HUES48 (cell line): ENCODE results near the gene G0S2.

ENCODE experiments used
- H3K27ac ChIP-seq: one replicate; pipeline ENCODE4 v1.7.0; 2013; ENCODE audit warnings: low read depth, low read length, inconsistent platforms
- H3K27me3 ChIP-seq: 2 replicates; pipeline ENCODE4 v1.6.1; 2013; ENCODE audit warnings: mild to moderate bottlenecking, low read length; ENCODE audit not compliant: control insufficient read depth, insufficient read depth
- H3K36me3 ChIP-seq: 2 replicates; pipeline ENCODE4 v1.6.1; 2013; ENCODE audit warnings: low read length; ENCODE audit not compliant: control insufficient read depth, insufficient read depth
- H3K4me1 ChIP-seq: 2 replicates; pipeline ENCODE4 v1.6.1; 2013; ENCODE audit warnings: mild to moderate bottlenecking, low read length; ENCODE audit not compliant: control insufficient read depth, insufficient read depth
- H3K4me3 ChIP-seq: 2 replicates; pipeline ENCODE4 v1.5.1; 2013; ENCODE audit warnings: mild to moderate bottlenecking, low read depth, low read length
- H3K9ac ChIP-seq: 2 replicates; pipeline ENCODE4 v1.6.1; 2013; ENCODE audit warnings: mild to moderate bottlenecking, low read depth, low read length, moderate library complexity
- H3K9me3 ChIP-seq: 2 replicates; pipeline ENCODE4 v1.6.1; 2013; ENCODE audit warnings: low read length; ENCODE audit not compliant: control insufficient read depth, insufficient read depth

G0S2 gene

DNA sequence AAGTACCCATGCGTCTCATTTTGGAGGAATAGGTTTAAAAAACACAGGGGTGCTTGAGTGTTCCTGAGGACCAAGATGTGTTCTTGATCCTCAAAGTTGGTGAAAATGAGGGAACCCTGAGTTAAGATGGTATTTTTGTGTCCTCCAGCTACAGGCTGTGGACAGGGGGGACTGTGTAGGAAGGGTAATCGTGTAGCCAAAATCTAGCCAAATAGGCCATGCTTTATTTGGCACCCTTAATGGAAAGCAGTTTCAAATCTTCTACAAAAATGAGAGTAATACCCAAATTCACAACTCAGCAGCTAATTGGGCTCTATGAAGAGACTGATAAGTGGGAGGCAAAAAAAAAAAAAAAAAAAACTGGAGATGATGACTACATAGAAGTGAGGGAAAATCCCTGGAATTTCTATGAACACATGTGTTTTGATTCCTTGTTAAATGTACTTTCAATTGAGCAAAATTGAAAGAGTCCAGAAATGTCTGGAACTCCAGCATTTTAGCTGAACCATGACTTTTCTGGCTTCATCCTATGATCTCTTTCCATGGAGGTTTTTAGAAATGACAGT, 29.9 kb downstream of the G0S2 start:
- Histone ChIP-seq H3K4me3 (no peak overlapping the region), H3K27ac (no peak overlapping the region), H3K27me3 (no peaks in the 10 kb centered on the region)

DNA sequence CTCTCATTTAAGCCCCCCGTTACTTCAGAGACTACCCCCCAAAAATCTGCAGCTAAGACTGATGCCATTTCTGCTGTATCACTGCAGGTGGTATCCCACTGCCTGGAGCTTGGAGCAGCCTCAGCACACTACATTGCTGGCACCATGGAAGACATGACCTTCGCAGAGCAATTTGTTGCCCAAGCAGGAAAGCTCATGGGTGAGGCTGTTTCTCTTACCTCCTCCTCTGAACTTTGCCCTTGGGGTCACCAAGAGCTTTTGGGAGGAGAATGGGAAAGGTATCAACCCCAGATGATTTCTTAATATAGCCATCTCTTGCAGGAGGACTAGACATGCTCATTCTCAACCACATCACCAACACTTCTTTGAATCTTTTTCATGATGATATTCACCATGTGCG, 31.4 kb downstream of the G0S2 start:
- no peak overlapping the region for H3K4me3 ChIP-seq
- H3K27me3 ChIP-seq = no peaks in the 10 kb centered on the region
- no peaks in the 10 kb centered on the region for H3K36me3 ChIP-seq
- no peak overlapping the region for H3K9ac ChIP-seq
- H3K27ac ChIP-seq = no peak overlapping the region
- no peaks in the 10 kb centered on the region; the same call in 1 of the 2 replicates for H3K4me1 ChIP-seq
- H3K9me3 ChIP-seq = no peaks in the 10 kb centered on the region

More for the DNA sequence above, 29.9 kb downstream of the G0S2 start:
- no peak overlapping the region for H3K9ac ChIP-seq
- no peaks in the 10 kb centered on the region; the same call in 1 of the 2 replicates for H3K4me1 ChIP-seq
- no peaks in the 10 kb centered on the region for H3K9me3 ChIP-seq
- H3K36me3 ChIP-seq = no peaks in the 10 kb centered on the region

DNA sequence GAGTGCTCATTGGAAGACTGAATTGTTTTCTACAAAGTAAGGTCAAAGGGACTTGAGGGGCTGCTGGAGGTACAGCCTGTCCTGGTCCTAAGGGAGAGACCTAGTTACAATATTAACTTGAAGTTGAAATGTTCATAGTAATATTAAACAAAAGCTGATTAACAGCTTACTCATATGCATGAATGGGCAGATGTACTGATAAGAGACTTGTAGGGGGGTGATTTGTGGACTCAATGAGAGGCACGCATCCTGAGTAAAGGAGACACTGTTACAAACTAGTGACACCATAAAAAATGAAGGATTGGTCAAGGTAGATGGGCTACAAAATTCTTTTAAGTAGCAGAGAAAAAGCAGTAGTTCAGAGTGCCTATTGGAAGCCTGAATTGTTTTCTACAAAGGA, 32.1 kb downstream of the G0S2 start:
- H3K9me3 ChIP-seq = no peaks in the 10 kb centered on the region
- no peak overlapping the region for H3K4me3 ChIP-seq
- no peaks in the 10 kb centered on the region; the same call in 1 of the 2 replicates for H3K4me1 ChIP-seq
- H3K27me3 ChIP-seq = no peaks in the 10 kb centered on the region
- H3K9ac ChIP-seq = no peak overlapping the region
- no peaks in the 10 kb centered on the region for H3K36me3 ChIP-seq
- no peak overlapping the region for H3K27ac ChIP-seq

DNA sequence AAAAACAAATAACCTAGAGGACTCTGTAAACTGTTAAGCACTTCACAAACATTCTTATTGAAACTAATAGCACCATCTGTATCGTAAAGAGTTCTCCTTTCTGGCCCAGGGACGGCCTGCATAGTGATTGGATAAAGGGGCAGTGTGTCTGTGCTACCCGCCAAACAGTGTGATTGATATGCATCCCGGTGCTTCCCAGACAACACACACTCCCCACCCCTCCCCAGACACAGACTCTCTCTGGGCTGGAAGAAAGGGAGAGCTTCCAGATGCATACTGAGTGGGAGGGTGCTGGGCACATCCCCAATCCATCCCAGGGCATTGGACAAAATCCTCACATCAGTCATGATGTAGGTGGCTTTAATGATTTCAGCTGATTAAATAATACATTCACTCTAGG, 33.1 kb downstream of the G0S2 start:
- Histone ChIP-seq H3K27me3 (no peaks in the 10 kb centered on the region), H3K4me1 (no peaks in the 10 kb centered on the region; the same call in 1 of the 2 replicates), H3K36me3 (no peaks in the 10 kb centered on the region), H3K9ac (no peak overlapping the region), H3K4me3 (no peak overlapping the region), H3K9me3 (no peaks in the 10 kb centered on the region), H3K27ac (no peak overlapping the region)

DNA sequence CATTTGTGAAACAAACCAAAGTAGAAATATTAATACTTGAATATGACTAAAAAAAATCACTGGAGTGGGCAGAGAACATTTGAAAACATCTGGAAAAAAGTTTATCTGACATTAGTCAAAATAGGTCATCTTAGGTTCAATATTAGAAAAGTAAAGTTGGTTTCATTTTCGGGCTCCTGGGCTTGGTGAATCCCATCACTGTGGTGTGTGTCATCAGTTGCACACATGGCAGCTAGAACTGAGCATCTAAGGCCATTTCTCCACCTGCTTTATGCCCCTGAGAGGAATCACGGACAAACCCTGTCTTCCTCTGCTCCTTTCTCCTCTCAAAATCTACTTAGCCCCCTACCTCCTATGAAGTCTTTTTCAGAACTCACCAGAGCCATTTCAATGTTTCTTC, 34.9 kb downstream of the G0S2 start:
- Histone ChIP-seq H3K9me3 (no peaks in the 10 kb centered on the region), H3K27ac (no peak overlapping the region), H3K4me1 (no peaks in the 10 kb centered on the region), H3K9ac (no peak overlapping the region), H3K4me3 (no peak overlapping the region), H3K36me3 (no peaks in the 10 kb centered on the region), H3K27me3 (no peaks in the 10 kb centered on the region)

DNA sequence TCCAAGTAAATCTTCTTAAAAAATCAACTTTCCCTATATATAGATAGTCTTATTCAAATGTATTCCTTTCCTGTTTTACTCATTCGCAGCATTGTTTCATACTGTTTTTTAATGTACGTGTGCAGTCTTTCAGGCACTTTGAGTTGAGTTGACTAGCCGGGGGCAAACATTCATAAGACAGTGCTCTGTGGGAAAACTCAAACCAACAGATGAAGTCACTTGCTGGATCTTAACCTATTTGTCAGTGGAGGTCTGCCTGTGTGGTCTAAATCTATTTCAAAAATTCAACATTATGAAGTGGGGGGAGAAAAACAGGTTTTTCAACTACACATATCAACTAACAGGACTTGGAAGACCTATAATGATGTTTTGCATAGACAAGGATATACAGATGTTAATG, 35.6 kb downstream of the G0S2 start:
- no peak overlapping the region for H3K27ac ChIP-seq
- no peaks in the 10 kb centered on the region for H3K36me3 ChIP-seq
- H3K27me3 ChIP-seq = no peaks in the 10 kb centered on the region
- H3K9me3 ChIP-seq = no peaks in the 10 kb centered on the region
- H3K9ac ChIP-seq = no peak overlapping the region
- H3K4me1 ChIP-seq = no peaks in the 10 kb centered on the region
- H3K4me3 ChIP-seq = no peak overlapping the region

DNA sequence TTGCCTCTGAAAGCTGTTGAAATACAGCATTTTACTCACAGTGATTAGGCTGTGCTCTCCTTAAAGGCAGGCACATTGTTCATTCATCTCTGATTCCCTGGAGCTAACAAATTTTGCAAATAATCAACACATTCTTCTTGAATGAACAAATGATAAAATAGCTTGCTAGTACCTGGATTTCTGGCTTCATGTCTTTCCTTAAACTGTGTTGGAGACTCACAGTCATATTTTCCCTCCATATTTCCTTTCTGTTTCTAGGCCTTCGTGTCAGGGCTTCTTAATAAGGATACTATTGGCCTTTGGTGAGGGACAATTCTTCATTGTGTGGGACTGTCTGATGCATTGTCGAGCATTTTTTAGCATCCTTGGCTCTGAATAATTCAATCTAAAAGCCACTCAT, 39.1 kb downstream of the G0S2 start:
- Histone ChIP-seq H3K4me3 (no peak overlapping the region), H3K9me3 (no peaks in the 10 kb centered on the region), H3K9ac (no peak overlapping the region), H3K27ac (no peak overlapping the region), H3K4me1 (no peaks in the 10 kb centered on the region), H3K36me3 (no peaks in the 10 kb centered on the region), H3K27me3 (no peaks in the 10 kb centered on the region)

DNA sequence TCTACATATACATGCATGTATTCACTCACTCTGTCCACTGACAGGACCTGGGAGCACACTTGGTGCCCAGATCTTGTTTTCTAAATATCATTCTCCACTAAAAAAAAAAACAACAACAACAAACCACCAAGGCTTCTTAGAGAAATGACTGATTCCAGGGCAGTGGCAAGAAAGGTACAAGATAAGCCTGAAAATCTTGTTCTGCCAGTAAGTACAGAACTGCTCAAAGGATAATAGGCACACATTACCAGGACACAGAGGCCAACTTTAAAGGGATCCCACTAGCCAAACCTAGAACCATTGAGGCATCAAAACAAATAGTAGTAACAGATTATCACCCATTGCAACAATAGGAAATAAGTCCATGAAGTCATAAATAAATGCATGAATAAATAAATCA, 40.1 kb downstream of the G0S2 start:
- no peaks in the 10 kb centered on the region for H3K9me3 ChIP-seq
- H3K27me3 ChIP-seq = no peaks in the 10 kb centered on the region
- H3K4me1 ChIP-seq = no peaks in the 10 kb centered on the region
- no peak overlapping the region for H3K27ac ChIP-seq
- H3K4me3 ChIP-seq = no peak overlapping the region
- H3K9ac ChIP-seq = no peak overlapping the region
- no peaks in the 10 kb centered on the region for H3K36me3 ChIP-seq

DNA sequence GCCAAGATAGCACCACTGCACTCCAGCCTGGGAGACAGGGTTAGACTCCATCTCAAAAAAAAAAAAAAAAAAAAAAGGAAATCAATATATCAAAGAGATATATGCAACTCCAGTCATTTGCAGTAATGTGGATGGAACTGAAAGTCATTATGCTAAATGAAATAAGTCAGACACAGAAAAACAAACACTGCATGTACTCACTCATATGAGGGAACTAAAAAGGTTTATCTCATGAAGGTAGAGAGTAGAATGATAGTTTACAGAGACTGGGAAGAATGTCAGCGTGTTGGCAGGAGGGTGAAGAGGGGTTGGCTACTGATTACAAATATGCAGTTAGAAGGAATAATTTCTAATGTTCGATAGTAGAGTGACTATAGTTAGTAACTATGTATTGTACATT, 42.6 kb downstream of the G0S2 start:
- H3K36me3 ChIP-seq = no peaks in the 10 kb centered on the region
- H3K27me3 ChIP-seq = no peaks in the 10 kb centered on the region; the same call in 1 of the 2 replicates
- no peak overlapping the region for H3K9ac ChIP-seq
- no peak overlapping the region for H3K4me3 ChIP-seq
- H3K4me1 ChIP-seq = no peaks in the 10 kb centered on the region
- no peak overlapping the region for H3K27ac ChIP-seq
- no peaks in the 10 kb centered on the region for H3K9me3 ChIP-seq

DNA sequence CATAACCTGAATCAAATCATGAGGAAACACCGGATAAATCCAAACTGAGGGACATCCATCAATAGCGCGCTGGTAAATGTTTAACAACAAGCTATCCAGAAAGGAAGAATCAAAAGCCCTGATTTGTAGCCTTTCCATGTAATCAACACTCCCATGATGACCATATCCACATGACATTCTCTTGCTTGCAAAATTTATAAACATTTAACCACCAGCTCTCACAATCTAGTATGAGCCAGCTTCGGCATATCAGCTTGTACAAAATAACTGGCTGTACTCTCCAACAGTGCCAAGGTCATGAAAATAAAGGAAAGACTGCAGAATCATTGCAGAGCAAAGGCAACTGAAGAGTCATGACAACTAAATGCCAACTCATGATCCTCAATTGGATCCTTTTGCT, 45.1 kb downstream of the G0S2 start:
- Histone ChIP-seq H3K27ac (no peak overlapping the region), H3K9me3 (no peaks in the 10 kb centered on the region), H3K4me1 (no peaks in the 10 kb centered on the region), H3K36me3 (no peaks in the 10 kb centered on the region), H3K27me3 (no peaks in the 10 kb centered on the region; the same call in 1 of the 2 replicates), H3K4me3 (no peak overlapping the region), H3K9ac (no peak overlapping the region)

DNA sequence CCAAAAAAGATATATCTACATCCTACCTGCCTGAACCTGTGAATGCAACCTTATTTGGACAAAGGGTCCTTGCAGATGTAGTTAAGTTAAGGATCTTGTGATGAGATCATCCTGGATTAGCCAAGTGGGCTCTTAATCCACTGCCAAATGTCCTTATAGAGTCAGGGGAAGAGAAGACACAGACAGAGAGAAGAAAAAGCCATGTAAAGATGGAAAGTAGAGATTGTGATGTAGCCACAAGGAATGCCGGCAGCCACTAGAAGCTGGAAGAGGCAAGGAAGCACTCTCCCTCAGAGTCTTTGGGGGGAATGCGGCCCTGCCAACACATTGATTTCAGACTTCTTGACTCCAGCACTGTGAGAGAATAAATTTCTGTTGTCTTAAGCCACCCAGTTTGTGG, 45.6 kb downstream of the G0S2 start:
- no peak overlapping the region for H3K4me3 ChIP-seq
- H3K36me3 ChIP-seq = no peaks in the 10 kb centered on the region
- H3K9ac ChIP-seq = no peak overlapping the region
- H3K27ac ChIP-seq = no peak overlapping the region
- H3K4me1 ChIP-seq = no peaks in the 10 kb centered on the region
- no peaks in the 10 kb centered on the region; the same call in 1 of the 2 replicates for H3K27me3 ChIP-seq
- no peaks in the 10 kb centered on the region for H3K9me3 ChIP-seq

DNA sequence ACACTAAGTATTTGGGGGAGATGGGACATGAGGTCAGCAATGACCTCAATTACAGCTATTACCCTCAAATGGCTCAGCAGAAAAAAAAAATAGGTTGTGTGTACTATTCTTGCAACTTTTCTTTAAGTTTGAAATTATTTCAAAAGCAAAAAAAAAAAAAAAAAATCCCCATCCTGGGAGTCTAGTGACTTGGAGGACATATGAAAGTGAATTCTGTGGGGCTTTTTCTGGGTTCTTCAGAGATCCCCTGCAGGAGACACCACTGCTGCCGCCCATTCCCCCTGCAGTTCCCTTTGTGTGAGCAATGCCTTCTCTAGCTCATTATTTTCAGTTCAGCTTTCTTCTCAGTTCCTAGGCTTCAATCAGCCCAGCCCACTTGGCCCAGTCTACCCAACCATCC, 46.1 kb downstream of the G0S2 start:
- Histone ChIP-seq H3K27ac (no peak overlapping the region), H3K9ac (no peak overlapping the region), H3K36me3 (no peaks in the 10 kb centered on the region), H3K4me1 (no peaks in the 10 kb centered on the region), H3K27me3 (no peaks in the 10 kb centered on the region; the same call in 1 of the 2 replicates), H3K4me3 (no peak overlapping the region), H3K9me3 (no peaks in the 10 kb centered on the region)
